BE2C (cell line): Measurements from ENCODE around the gene SMAD3.

Experiments used
- DNase-seq: peaks from one replicate; pipeline ENCODE4 v3.0.0-alpha.2; 2020
- H3K27me3 ChIP-seq: fragments of 250-450 bp; sonication (Bioruptor Pico); 2 replicates; pipeline ENCODE4 v1.5.1; 2020; ENCODE audit warnings: mild to moderate bottlenecking
- H3K36me3 ChIP-seq: fragments of 250-450 bp; sonication (Bioruptor Pico); 2 replicates; pipeline ENCODE4 v1.5.1; 2020; ENCODE audit warnings: mild to moderate bottlenecking
- H3K4me1 ChIP-seq: fragments of 250-450 bp; sonication (Bioruptor Pico); 2 replicates; pipeline ENCODE4 v1.5.1; 2020
- H3K4me3 ChIP-seq: 2 replicates; pipeline ENCODE4 v1.5.1; 2011; ENCODE audit warnings: low read depth, low read length
- H3K9me3 ChIP-seq: fragments of 250-450 bp; sonication (Bioruptor Pico); 2 replicates; pipeline ENCODE4 v1.5.1; 2020
- CTCF ChIP-seq: IDR thresholded peaks from 2 replicates; pipeline ENCODE4 v1.5.1; 2012; ENCODE audit warnings: mild to moderate bottlenecking, low read depth, low read length

Gene SMAD3

GRCh38 chr15:67166280-67167009 is 101.0 kb downstream of the SMAD3 start:
- Histone ChIP-seq H3K36me3 (no peaks in the 10 kb centered on the region), H3K27me3 (no peaks in the 10 kb centered on the region), H3K4me3 (no peak overlapping the region), H3K9me3 (no peaks in the 10 kb centered on the region; the same call in 1 of the 2 replicates), H3K4me1 (no peaks in the 10 kb centered on the region)
- no peak for DNase-seq
- TF ChIP-seq CTCF: no peak

GRCh38 chr15:67167091-67167490 is 101.7 kb downstream of the SMAD3 start:
- TF ChIP-seq CTCF: no peak
- Histone ChIP-seq H3K36me3 (no peaks in the 10 kb centered on the region), H3K4me3 (no peak overlapping the region), H3K4me1 (no peaks in the 10 kb centered on the region), H3K9me3 (no peaks in the 10 kb centered on the region), H3K27me3 (no peaks in the 10 kb centered on the region)
- DNase-seq: no peak

GRCh38 chr15:67168694-67169093 is 103.3 kb downstream of the SMAD3 start:
- Histone ChIP-seq H3K36me3 (no peaks in the 10 kb centered on the region), H3K4me3 (no peak overlapping the region), H3K4me1 (no peaks in the 10 kb centered on the region), H3K27me3 (no peaks in the 10 kb centered on the region), H3K9me3 (no peaks in the 10 kb centered on the region)
- TF ChIP-seq CTCF: no peak
- no peak for DNase-seq

GRCh38 chr15:67170143-67170925 is 104.9 kb downstream of the SMAD3 start:
- H3K36me3 ChIP-seq: no peaks in the 10 kb centered on the region
- no peak for DNase-seq
- no peaks in the 10 kb centered on the region for H3K27me3 ChIP-seq
- H3K4me1 ChIP-seq: no peaks in the 10 kb centered on the region; the same call in 1 of the 2 replicates
- no peaks in the 10 kb centered on the region for H3K9me3 ChIP-seq
- no peak overlapping the region for H3K4me3 ChIP-seq
- no peak for TF ChIP-seq CTCF

GRCh38 chr15:67171471-67171870 is 106.1 kb downstream of the SMAD3 start:
- TF ChIP-seq CTCF: no peak
- no peak overlapping the region for H3K4me3 ChIP-seq
- no peaks in the 10 kb centered on the region for H3K36me3 ChIP-seq
- H3K9me3 ChIP-seq: no peaks in the 10 kb centered on the region
- no peak for DNase-seq
- no peaks in the 10 kb centered on the region for H3K27me3 ChIP-seq
- peaks cover under 1% of the 10 kb centered on the region for H3K4me1 ChIP-seq

GRCh38 chr15:67172172-67172571 is 106.8 kb downstream of the SMAD3 start:
- no peaks in the 10 kb centered on the region for H3K9me3 ChIP-seq
- H3K4me3 ChIP-seq: no peak overlapping the region
- TF ChIP-seq CTCF: no peak
- no peaks in the 10 kb centered on the region for H3K27me3 ChIP-seq
- DNase-seq: no peak
- H3K4me1 ChIP-seq: peaks cover 4% of the 10 kb centered on the region
- H3K36me3 ChIP-seq: no peaks in the 10 kb centered on the region
